Mesenchymal stem cell (in vitro differentiated cells and primary cell): ENCODE measurements around the gene ADIG.

Experiments used
- DNase-seq: peaks from one replicate; pipeline ENCODE4 v3.0.0-alpha.2; 2013
- H2AFZ ChIP-seq: one replicate; pipeline ENCODE4 v1.6.1; 2013; ENCODE audit warnings: low read depth, mild to moderate bottlenecking, control low read depth, inconsistent platforms, low read length, moderate library complexity
- H2AK5ac ChIP-seq: 2 replicates; pipeline ENCODE4 v1.6.1; 2013; ENCODE audit warnings: low read length, moderate library complexity, mild to moderate bottlenecking, inconsistent platforms; ENCODE audit not compliant: severe bottlenecking
- H2BK120ac ChIP-seq: one replicate; pipeline ENCODE4 v1.6.1; 2013; ENCODE audit warnings: low read depth, mild to moderate bottlenecking, inconsistent platforms, low read length, moderate library complexity
- H2BK12ac ChIP-seq, 2 experiments: one replicate each; pipeline ENCODE4 v1.6.1; 2013; ENCODE audit warnings: inconsistent platforms in 2 of 2, low read length in 2 of 2, mild to moderate bottlenecking in 2 of 2, moderate library complexity in 2 of 2, control low read depth in 1 of 2
- H2BK15ac ChIP-seq: one replicate; pipeline ENCODE4 v1.6.1; 2013; ENCODE audit warnings: mild to moderate bottlenecking, low read depth, inconsistent platforms; ENCODE audit not compliant: poor library complexity, severe bottlenecking
- H2BK5ac ChIP-seq: 2 replicates; pipeline ENCODE4 v1.6.1; 2013; ENCODE audit warnings: low read depth, mild to moderate bottlenecking, low read length, control low read depth, inconsistent platforms; ENCODE audit not compliant: poor library complexity, severe bottlenecking
- H3K14ac ChIP-seq, 2 experiments: one replicate each; pipeline ENCODE4 v1.6.1; 2013; ENCODE audit warnings: inconsistent platforms in 2 of 2, low read length in 2 of 2, control low read depth in 1 of 2, mild to moderate bottlenecking in 1 of 2, moderate library complexity in 1 of 2
- H3K18ac ChIP-seq, 2 experiments: one replicate each; pipeline ENCODE4 v1.6.1; 2013; ENCODE audit warnings: inconsistent platforms in 2 of 2, low read length in 2 of 2, control low read depth in 1 of 2, low read depth in 1 of 2, mild to moderate bottlenecking in 1 of 2
- H3K23ac ChIP-seq, 2 experiments: one replicate each; pipeline ENCODE4 v1.6.1; 2013; ENCODE audit warnings: inconsistent platforms in 2 of 2, low read length in 2 of 2, mild to moderate bottlenecking in 2 of 2, moderate library complexity in 2 of 2, control low read depth in 1 of 2
- H3K27ac ChIP-seq: 2 replicates; pipeline ENCODE4 v1.5.1; 2013; ENCODE audit warnings: mild to moderate bottlenecking, moderate library complexity, low read length, control low read depth, inconsistent platforms; ENCODE audit not compliant: poor library complexity, severe bottlenecking
- H3K27me3 ChIP-seq, 2 experiments: 2 replicates each; pipeline versions ENCODE4 v1.6.1 to v1.7.0; 2013; ENCODE audit warnings: low read length in 2 of 2, mild to moderate bottlenecking in 2 of 2, moderate library complexity in 2 of 2, control low read depth in 1 of 2, inconsistent platforms in 1 of 2; ENCODE audit not compliant: control insufficient read depth in 1 of 2, insufficient read depth in 1 of 2
- H3K36me3 ChIP-seq, 2 experiments: 2 replicates each; pipeline versions ENCODE4 v1.6.1 to v1.7.0; 2013; ENCODE audit warnings: low read length in 2 of 2, control low read depth in 1 of 2, inconsistent platforms in 1 of 2, low read depth in 1 of 2, mild to moderate bottlenecking in 1 of 2; ENCODE audit not compliant: insufficient read depth in 2 of 2, control insufficient read depth in 1 of 2
- H3K4ac ChIP-seq, 2 experiments: one replicate each; pipeline ENCODE4 v1.6.1; 2013; ENCODE audit warnings: inconsistent platforms in 2 of 2, low read length in 2 of 2, mild to moderate bottlenecking in 2 of 2, moderate library complexity in 2 of 2, control low read depth in 1 of 2, low read depth in 1 of 2
- H3K4me1 ChIP-seq: 2 replicates; pipeline ENCODE4 v1.6.1; 2013; ENCODE audit warnings: low read depth, low read length, control low read depth; ENCODE audit not compliant: control insufficient read depth, insufficient read depth
- H3K4me2 ChIP-seq: 2 replicates; pipeline ENCODE4 v1.6.1; 2013; ENCODE audit warnings: low read length, mild to moderate bottlenecking, inconsistent platforms; ENCODE audit not compliant: poor library complexity, severe bottlenecking
- H3K4me3 ChIP-seq, 2 experiments: 2 replicates each; pipeline versions ENCODE4 v1.5.1 to v1.7.0; 2013; ENCODE audit warnings: low read length in 2 of 2, mild to moderate bottlenecking in 2 of 2, control low read depth in 1 of 2, low read depth in 1 of 2; ENCODE audit not compliant: insufficient read depth in 1 of 2
- H3K79me1 ChIP-seq: replicated peaks from 2 replicates; pipeline ENCODE4 v1.6.1; 2013; ENCODE audit warnings: mild to moderate bottlenecking, control low read depth, low read length, inconsistent platforms; ENCODE audit not compliant: poor library complexity, severe bottlenecking
- H3K9ac ChIP-seq: 2 replicates; pipeline ENCODE4 v1.7.0; 2013; ENCODE audit warnings: mild to moderate bottlenecking, low read length, moderate library complexity
- H3K9me3 ChIP-seq: 2 replicates; pipeline ENCODE4 v1.7.0; 2013; ENCODE audit warnings: mild to moderate bottlenecking, low read length; ENCODE audit not compliant: control insufficient read depth
- H4K8ac ChIP-seq: one replicate; pipeline ENCODE4 v1.6.1; 2013; ENCODE audit warnings: inconsistent platforms, mild to moderate bottlenecking, low read length, moderate library complexity
- H4K91ac ChIP-seq: one replicate; pipeline ENCODE4 v1.6.1; 2013; ENCODE audit warnings: mild to moderate bottlenecking, low read length, inconsistent platforms
- WGBS: methylation state at CpG from one replicate; pipeline ENCODE4 v1.1.7; 2013; ENCODE audit warnings: mixed read lengths; 5-methylcytosine and 5-hydroxymethylcytosine counted together

ADIG gene

DNA sequence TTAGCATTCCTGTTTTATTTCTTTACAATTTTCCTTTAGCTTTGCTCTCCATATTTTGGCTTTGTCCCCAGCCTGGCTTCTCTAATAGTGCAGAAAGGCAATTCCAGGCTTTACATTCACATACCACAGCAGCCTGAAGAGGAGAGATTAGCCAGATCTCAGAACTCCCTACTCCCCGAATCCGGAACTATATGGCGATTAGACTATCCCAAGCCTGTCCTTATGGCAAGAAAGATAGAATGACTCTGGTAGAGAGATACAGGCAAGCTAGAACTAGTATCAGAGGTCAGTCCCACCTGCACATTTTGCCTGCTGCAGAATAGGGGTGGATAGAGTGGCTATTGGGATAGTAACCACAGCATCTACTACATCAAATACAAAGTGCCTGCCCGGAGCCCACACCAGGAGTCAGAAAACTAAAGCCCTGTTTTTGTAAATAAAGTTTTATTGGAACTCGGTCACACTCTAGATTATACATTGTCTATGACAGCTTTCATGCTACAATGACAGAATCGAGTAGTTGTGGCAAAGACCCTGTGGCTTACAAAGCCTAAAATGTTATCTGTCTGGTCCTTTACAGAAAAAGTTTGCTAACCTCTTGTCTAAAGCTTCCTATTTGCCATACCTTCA is 17.1 kb upstream of the ADIG start:
- H3K4me2 ChIP-seq, result no peak overlapping the region
- no peak overlapping the region for H2BK15ac ChIP-seq
- H3K4me1 ChIP-seq, result peaks cover 3% of the 10 kb centered on the region
- H3K9me3 ChIP-seq, result no peaks in the 10 kb centered on the region
- H2AK5ac ChIP-seq, result peak overlapping the region; percentile 90
- no peak overlapping the region for H3K9ac ChIP-seq
- no peak for DNase-seq
- no peak overlapping the region for H3K14ac ChIP-seq
- no peak overlapping the region for H2BK12ac ChIP-seq
- peak overlapping the region; percentile 1 for H3K27ac ChIP-seq
- H3K36me3 ChIP-seq, result peaks cover 3 to 91% of the 10 kb centered on the region in 2 experiments
- no peak overlapping the region for H4K91ac ChIP-seq
- H3K4ac ChIP-seq, result no peak overlapping the region
- H3K4me3 ChIP-seq, result no peak overlapping the region
- H3K23ac ChIP-seq, result no peak overlapping the region
- no peak overlapping the region for H3K18ac ChIP-seq
- no peak overlapping the region for H2BK120ac ChIP-seq
- H3K79me1 ChIP-seq, result peaks cover 9% of the 10 kb centered on the region
- 98% methylated on average over 5 of the region's 6 CpGs for WGBS
- H3K27me3 ChIP-seq, result no peaks in the 10 kb centered on the region
- no peak overlapping the region for H2AFZ ChIP-seq
- H2BK5ac ChIP-seq, result no peak overlapping the region
- H4K8ac ChIP-seq, result no peak overlapping the region

GRCh38 chr20:38564680-38565079 is 16.3 kb upstream of the ADIG start:
- Histone ChIP-seq H4K8ac (no peak overlapping the region), H3K27ac (no peak overlapping the region), H3K27me3 (no peaks in the 10 kb centered on the region), H2BK12ac (no peak overlapping the region), H2AK5ac (no peak overlapping the region), H3K4me2 (no peak overlapping the region), H4K91ac (no peak overlapping the region), H3K36me3 (peaks cover 0 to 91% of the 10 kb centered on the region in 2 experiments), H2BK120ac (no peak overlapping the region), H3K79me1 (peaks cover 9% of the 10 kb centered on the region), H3K4ac (no peak overlapping the region), H2BK5ac (no peak overlapping the region), H3K4me1 (peaks cover 3% of the 10 kb centered on the region), H2BK15ac (no peak overlapping the region), H2AFZ (no peak overlapping the region), H3K14ac (no peak overlapping the region), H3K23ac (no peak overlapping the region), H3K18ac (no peak overlapping the region), H3K4me3 (no peak overlapping the region), H3K9me3 (no peaks in the 10 kb centered on the region), H3K9ac (no peak overlapping the region)
- WGBS, result 100% methylated on average over 1 of the region's 1 CpG
- DNase-seq, result no peak

DNA sequence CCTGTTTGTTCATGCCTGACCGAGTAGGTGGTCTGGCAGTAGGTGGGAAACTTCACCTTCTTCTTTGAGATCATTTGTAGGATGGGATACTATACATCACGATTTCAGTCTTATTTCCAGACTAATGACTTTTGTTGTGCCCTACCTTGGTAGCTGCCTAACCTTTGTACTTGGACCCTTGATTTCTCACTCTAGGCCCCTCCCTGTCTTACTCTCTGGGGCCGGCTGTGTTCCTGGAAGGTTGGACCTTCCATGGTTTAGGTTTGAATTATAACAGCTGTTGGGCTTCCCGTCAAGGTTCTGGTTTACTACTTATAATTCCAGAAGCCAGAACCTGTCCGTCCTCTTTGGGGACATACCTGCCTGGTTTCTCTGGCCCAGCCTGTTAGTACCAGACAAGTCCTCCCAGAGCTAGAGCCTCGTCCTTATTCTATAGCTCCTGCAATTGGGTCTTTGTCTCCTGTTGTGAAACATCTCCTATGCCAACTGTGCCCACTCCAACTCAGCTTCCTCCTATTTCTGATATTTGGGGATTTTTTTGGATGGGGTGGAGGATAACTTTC is 14.9 kb upstream of the ADIG start:
- Histone ChIP-seq H3K4me3 (no peak overlapping the region), H2AFZ (no peak overlapping the region), H4K8ac (no peak overlapping the region), H3K36me3 (peaks cover 0 to 93% of the 10 kb centered on the region in 2 experiments), H3K18ac (no peak overlapping the region), H3K9ac (no peak overlapping the region), H2BK120ac (no peak overlapping the region), H3K9me3 (no peaks in the 10 kb centered on the region), H3K14ac (no peak overlapping the region), H3K4ac (no peak overlapping the region), H3K27me3 (no peaks in the 10 kb centered on the region), H3K27ac (no peak overlapping the region), H2BK15ac (no peak overlapping the region), H2AK5ac (no peak overlapping the region), H4K91ac (no peak overlapping the region), H3K79me1 (peaks cover 10% of the 10 kb centered on the region), H3K4me2 (no peak overlapping the region), H3K4me1 (peaks cover 3% of the 10 kb centered on the region), H3K23ac (no peak overlapping the region), H2BK5ac (no peak overlapping the region), H2BK12ac (no peak overlapping the region)
- WGBS, result 97% methylated on average over 5 of the region's 6 CpGs
- no peak for DNase-seq

DNA sequence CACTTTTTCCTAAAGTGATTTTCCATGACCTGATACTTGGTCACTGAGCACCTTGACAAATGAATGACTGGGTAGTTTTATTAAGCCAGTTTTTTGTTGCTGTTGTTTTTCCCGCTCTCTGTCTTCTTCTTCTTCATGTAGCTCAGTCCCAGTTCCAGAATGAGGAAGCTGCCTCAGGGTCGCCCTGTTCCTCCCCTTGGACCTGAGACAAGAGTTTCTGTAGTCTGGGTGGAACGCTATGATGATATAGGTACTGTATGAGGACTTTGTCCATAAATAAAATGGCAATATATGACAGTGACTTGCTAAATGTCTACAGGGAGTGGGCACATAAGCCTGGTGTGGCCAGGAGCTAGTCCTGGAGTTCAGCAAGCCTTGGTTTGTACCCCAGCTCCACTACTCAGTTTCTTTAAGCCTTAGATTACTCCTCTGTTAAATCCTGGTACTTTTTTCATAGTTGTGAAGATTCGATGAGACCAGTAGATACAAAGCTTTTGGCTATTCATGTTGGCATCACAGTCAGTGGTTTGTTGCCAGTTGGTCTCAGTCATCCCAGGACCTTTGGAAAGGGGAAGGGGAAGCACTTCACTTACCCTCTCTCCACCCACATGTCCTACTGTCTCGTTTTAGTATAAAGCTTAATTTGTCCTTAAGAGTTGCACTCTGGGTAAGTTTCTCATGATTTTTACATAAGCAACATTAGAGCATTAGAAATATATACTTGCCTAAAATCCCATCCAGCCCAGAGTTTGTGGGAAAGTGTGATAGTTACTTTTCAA is 11.1 kb upstream of the ADIG start:
- no peak overlapping the region for H3K4ac ChIP-seq
- H4K91ac ChIP-seq, result no peak overlapping the region
- DNase-seq, result no peak
- H3K27me3 ChIP-seq, result no peaks in the 10 kb centered on the region
- no peak overlapping the region for H2AFZ ChIP-seq
- no peak overlapping the region for H3K23ac ChIP-seq
- 98% methylated on average over 3 of the region's 5 CpGs for WGBS
- H3K14ac ChIP-seq, result no peak overlapping the region
- H2BK120ac ChIP-seq, result no peak overlapping the region
- H2BK5ac ChIP-seq, result no peak overlapping the region
- peaks cover 3% of the 10 kb centered on the region for H3K4me1 ChIP-seq
- no peak overlapping the region for H4K8ac ChIP-seq
- peaks cover 3 to 91% of the 10 kb centered on the region in 2 experiments for H3K36me3 ChIP-seq
- H3K9me3 ChIP-seq, result no peaks in the 10 kb centered on the region
- no peak overlapping the region for H3K4me2 ChIP-seq
- H3K18ac ChIP-seq, result no peak overlapping the region
- H3K27ac ChIP-seq, result no peak overlapping the region
- peaks cover 8% of the 10 kb centered on the region for H3K79me1 ChIP-seq
- H3K4me3 ChIP-seq, result no peak overlapping the region
- H2AK5ac ChIP-seq, result no peak overlapping the region
- no peak overlapping the region for H3K9ac ChIP-seq
- H2BK15ac ChIP-seq, result no peak overlapping the region
- no peak overlapping the region for H2BK12ac ChIP-seq
